Cerebellar cortex (tissue), 1 donor: ENCODE results near the gene NUP85.
"Not testable (repeated sequence)": the region's sequence is repeated elsewhere in the genome, so short reads cannot be mapped to it uniquely, and the experiment has no call there.

Source experiments
- DNase-seq: peaks from one replicate; pipeline ENCODE4 v3.0.0-alpha.2; 2015; ENCODE audit warnings: low spot score

The NUP85 gene

GRCh38 chr17:75199886-75200618 is 5.4 kb upstream of the NUP85 start:
- DNase-seq: no peak

GRCh38 chr17:75205793-75206163 is 299 bp downstream of the NUP85 start:
- no peak for DNase-seq

- DNase-seq: not testable (repeated sequence)
Observed at GRCh38 chr17:75207050-75207407, 1.6 kb downstream of the NUP85 start.

GRCh38 chr17:75207760-75208159 is 2.3 kb downstream of the NUP85 start:
- DNase-seq: no peak

- DNase-seq: no peak
Observed at GRCh38 chr17:75208161-75208560, 2.7 kb downstream of the NUP85 start.

GRCh38 chr17:75209061-75209460 is 3.6 kb downstream of the NUP85 start:
- peak; percentile 85 for DNase-seq

GRCh38 chr17:75218131-75218530 is 12.7 kb downstream of the NUP85 start:
- no peak for DNase-seq

GRCh38 chr17:75219815-75220214 is 14.3 kb downstream of the NUP85 start:
- no peak for DNase-seq

GRCh38 chr17:75225016-75225415 is 19.5 kb downstream of the NUP85 start:
- no peak for DNase-seq

- DNase-seq: no peak
Observed at GRCh38 chr17:75227729-75228128, 22.2 kb downstream of the NUP85 start.

- DNase-seq: no peak
Observed at GRCh38 chr17:75228305-75228704, 22.8 kb downstream of the NUP85 start.

GRCh38 chr17:75228847-75229246 is 23.4 kb downstream of the NUP85 start:
- DNase-seq: no peak

GRCh38 chr17:75231071-75231470 is 25.6 kb downstream of the NUP85 start:
- DNase-seq: no peak

- peak; percentile 92 for DNase-seq
Observed at GRCh38 chr17:75231741-75232464, 26.4 kb downstream of the NUP85 start.

- DNase-seq: no peak
Observed at GRCh38 chr17:75232786-75233185, 27.3 kb downstream of the NUP85 start.

GRCh38 chr17:75237100-75238014 is 31.9 kb downstream of the NUP85 start:
- peak; percentile 95 for DNase-seq

- DNase-seq: no peak
Observed at GRCh38 chr17:75238020-75238580, 32.6 kb downstream of the NUP85 start.

- DNase-seq: peak; percentile 90
Observed at GRCh38 chr17:75238684-75239191, 33.3 kb downstream of the NUP85 start.

GRCh38 chr17:75239214-75239613 is 33.7 kb downstream of the NUP85 start:
- no peak for DNase-seq

- DNase-seq: no peak
Observed at GRCh38 chr17:75239778-75240393, 34.4 kb downstream of the NUP85 start.

- DNase-seq: peak; percentile 92
Observed at GRCh38 chr17:75240394-75241142, 35.1 kb downstream of the NUP85 start.
